H1 (cell line): ENCODE measurements around the gene REL. TPM values are rescaled to one million over a fixed set of nuclear protein-coding genes. Genes with fewer than 3 reads are reported as not detected.

Source experiments
- polyA plus RNA-seq, 7 experiments: library from polyadenylated mRNA; depleted of rRNA in 3 of 7; stranded (reverse) in 5 of 7; unstranded in 2 of 7; fragments of >200 nt in 5 of 7; fragments of 200-250 nt in 2 of 7; gene quantifications; 1 replicate in 5 of 7; 2 replicates in 1 of 7; 4 replicates in 1 of 7; pipeline versions ENCODE4 v1.2.1 to v1.2.3, GENCODE V29; 2011 to 2013; ENCODE audit warnings: missing spikeins in 2 of 7, mixed read lengths in 2 of 7
- total RNA-seq: library from RNA; stranded (reverse); fragmentation: NEBNext Ultra II Directional; extraction: Animal tissue kit (Norgen Biotek cat#: 25700); gene quantifications from 2 replicates; pipeline ENCODE4 v1.2.1, GENCODE V29; 2021
- TF ChIP-seq, protein P1 (sequence below): IDR thresholded peaks from 2 replicates; pipeline ENCODE4 v1.6.1; 2012; ENCODE audit warnings: inconsistent platforms

REL gene
- total and polyA plus RNA-seq, 2 of the 8 experiments (the other 6 are each of a cell fraction or from before 2014, with no cell fraction given): 1.5 to 7.5 TPM

DNA sequence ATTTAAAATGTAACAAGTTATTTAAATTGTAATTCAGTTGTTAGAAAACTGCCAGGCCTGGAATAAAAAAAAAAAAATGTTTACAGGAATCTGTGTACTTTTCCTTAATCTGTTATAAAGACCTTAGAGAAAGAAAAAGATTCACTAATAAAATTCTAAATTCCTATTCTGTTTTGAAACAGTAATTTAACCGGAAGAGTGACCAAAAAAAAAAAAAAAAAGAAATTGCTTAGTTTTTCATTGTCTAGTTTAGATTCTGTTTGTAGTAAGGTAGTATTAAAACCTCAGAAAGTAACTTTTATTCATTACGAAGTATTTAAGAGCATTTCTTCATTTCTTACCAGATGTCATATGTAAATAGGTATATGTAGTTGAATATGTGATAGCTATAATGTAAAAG is 2.5 kb downstream of the REL start (continued):
- TF ChIP-seq, protein P1, sequence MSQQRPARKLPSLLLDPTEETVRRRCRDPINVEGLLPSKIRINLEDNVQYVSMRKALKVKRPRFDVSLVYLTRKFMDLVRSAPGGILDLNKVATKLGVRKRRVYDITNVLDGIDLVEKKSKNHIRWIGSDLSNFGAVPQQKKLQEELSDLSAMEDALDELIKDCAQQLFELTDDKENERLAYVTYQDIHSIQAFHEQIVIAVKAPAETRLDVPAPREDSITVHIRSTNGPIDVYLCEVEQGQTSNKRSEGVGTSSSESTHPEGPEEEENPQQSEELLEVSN: no peak
